Right hindlimb (tissue), 1 donor: ENCODE data around the gene EDN1.
A peak's percentile ranks its signal among the peaks of the same experiment; 100 is the strongest.

ENCODE experiments used
- DNase-seq: peaks from one replicate; pipeline ENCODE4 v3.0.0-alpha.2; 2018

The EDN1 gene

DNA sequence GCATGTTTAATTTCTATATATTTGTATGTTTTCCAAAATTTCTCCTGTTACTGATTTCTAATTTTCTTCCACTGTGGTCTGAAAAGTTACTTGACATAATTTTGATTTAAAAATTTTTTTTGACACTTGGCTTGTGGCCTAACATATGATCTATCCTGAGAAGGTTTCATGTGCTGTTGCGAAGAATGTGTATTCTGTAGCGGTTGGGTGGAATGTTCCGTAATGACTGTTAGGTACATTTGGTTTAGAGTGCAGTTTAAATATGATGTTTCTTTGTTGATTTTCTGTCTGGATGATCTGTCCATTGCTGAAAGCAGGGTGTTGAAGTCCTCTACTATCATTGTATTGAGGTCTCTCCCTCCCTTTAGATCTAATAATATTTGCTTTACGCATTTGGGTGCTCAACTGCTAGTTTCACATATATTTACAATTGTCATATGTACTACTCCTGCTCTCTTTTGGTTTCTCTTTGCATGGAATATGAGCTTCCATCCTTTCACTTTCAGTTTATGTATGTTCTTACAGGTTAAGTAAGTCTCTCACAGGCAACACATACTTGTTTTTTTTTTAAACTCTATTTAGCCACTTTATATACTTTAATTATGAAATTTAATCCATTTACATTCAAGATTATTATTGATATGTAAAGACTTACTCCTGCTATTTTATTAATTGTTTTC, 19.5 kb upstream of the EDN1 start:
- no peak for DNase-seq

DNA sequence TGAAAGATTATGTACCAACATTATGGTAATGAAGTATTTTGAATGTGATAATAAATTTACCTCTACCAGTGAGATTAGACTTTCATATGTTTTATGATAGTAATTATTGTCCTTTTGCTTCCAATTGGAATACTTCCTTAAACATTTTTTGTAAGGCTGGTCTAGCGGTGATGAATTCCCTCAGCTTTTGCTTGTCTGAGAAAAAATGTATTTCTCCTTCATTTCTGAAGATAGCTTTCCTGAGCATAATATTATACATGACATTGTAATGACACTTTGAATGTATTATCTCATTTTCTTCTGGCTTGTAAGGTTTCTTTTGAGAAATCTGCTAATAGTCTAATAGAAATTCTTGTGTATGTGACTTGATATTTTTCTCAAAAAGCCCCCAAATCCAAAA, 18.6 kb upstream of the EDN1 start:
- DNase-seq, result no peak

DNA sequence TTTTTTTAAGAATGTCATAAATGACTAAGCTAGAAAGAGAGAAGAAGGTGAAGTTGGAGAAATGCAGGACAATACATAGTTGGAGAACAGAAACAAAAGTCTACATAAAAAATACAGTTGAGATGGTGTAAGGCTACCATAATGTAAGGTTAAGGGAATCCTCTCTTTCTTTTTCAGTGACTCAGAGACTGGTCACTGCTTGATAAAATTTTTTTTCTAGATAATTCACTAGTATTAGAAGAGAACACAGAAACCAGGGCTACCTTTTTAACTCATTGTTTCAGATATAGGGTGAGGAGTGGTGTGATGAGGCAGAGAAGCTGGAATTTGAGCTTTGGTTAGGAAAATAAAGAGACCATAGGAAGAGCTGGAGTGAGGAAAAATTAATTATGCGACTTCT, 18.2 kb upstream of the EDN1 start:
- DNase-seq, result no peak

DNA sequence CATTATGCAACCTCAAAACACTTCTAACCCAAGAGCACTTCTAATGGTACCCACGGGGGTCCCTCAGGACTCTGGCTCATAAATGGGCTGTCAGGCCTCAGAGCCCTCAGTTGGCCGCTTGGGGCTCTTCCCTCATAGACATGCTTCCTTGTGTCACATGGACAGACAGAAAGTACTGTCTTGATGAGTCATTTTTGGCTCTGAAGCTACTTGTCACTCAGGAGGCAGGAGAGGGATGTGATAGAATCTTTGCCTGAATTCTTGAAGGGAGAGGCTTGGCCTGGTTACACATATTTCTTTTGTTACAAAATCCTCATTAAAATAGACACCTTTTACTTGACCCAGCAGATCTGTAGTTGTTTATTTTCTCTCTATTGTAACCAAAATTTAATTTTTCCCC, 15.1 kb upstream of the EDN1 start:
- DNase-seq, result no peak

DNA sequence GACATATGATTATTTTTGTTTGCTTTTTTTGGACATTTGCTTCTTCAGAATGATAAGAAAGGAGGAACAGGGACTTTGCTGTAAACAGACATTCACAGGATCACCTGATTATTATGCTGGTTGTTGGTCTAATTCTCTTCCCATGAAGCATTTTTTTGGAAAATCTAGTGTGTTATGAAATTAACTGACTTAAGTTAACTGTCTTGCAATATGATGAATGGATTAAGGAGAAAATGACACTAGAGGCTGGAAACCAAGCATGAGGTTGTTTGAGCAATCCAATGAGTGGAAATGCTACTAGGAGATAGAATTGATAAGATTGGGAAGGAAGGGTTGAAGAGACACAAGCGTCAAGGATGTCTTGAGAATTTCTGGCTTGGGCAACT, 13.2 kb upstream of the EDN1 start:
- DNase-seq, result no peak

DNA sequence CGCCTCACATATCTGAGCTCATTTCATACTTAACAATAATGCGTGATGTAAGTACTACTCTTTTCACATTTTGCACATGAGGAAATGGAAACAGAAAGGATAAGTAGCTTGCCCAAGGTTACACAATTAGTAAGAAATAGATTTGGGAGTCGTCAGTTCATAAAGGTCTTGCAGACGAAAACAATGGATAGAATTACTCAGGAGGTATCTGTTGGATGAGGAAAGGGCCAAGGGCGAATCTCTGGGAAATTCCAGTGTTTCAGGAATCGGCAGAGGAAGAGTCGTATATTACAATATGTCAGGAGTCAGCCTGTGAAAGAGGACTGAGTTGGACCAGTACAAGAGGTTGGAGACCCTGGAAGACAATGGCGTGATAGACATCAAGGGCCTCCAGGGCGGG, 12.8 kb upstream of the EDN1 start:
- DNase-seq, result no peak

DNA sequence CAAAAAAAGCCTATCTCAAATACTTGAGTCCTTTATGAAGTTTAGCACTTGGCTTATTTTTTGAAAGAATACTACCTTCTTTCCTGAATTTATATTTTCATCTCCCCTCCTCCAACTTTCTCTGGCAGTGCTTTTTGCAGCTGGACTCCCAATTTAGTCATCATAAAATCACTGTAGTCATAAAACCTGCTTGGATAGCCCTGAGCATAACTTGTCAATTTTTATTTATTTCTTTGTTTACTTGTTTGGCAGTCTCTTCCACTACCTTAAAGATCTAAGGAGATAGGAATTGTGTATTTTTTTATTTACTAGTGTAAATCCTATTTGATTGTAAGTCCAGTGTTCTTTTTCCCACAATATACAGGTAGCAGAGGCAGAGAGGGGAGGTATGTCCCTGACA, 11.2 kb upstream of the EDN1 start:
- no peak for DNase-seq

DNA sequence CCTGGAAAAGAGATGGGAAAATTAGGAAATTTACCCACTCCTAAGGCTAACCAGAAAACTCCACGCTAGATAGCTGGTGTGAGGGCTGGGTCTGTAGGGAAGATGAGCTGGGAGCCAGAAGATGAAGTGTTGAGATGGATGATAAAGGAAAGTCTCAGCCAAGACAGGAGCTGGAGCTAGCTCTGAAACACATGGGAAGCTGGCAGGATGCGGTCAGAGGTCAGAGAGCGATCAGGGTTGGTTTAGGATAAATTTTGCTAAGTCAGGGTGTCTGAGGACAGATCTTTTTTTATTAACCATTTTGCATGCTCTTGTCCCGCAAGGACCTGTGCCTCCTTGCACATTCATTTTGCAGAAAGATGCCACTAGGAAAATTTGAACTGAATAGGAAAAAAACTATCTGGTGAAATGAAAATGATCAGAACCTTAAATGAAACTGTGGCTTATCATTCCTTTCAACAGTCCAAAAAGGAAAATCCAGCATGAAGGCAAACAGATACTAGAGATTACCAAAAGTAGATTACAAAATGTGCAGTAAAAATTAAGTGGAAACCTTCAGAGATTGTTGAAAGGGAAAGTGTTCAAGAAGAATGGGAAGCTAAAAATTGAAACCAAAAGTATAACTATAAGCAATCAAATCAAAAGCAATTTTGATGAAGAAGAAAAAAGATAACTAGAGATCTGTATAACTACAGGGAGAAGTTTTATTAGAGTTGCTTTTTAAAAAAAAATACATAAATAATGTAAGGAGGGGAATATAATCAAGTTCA, 10.7 kb upstream of the EDN1 start:
- DNase-seq, result no peak

DNA sequence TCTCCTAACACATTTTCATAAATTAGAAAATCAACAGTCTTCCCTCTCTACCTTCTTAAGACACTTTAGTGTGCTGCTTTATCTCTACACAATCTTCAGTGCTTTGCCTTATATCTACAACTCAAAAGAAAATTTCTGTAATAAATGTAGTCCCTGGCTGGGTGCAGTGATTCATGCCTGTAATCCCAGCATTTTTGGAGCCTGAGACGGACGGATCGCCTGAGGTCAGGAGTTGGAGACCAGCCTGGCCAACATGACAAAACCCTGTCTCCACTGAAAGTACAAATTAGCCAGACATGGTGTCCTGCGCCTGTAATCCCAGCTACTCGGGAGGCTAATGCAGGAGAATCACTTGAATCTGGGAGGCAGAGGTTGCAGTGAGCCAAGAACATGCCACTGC, 9.7 kb upstream of the EDN1 start:
- DNase-seq, result no peak

DNA sequence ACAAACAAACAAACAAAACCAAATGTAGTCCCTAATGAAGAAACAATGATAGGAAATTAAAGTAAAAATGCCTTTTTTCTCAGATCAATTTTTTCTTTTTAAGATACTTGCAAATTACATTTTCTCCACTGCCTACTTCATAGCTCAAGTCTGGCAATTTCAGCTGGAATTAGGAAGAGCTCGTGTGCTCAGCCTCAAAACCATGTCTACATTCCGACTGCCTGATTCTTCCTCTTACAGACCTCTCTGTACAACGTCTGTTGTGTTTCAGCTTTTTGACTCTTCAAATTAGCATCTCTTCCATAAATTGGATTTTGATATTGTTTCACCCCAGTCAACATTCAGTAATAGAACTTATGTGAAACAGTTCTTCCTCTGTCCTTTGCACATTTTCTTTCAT, 9.3 kb upstream of the EDN1 start:
- DNase-seq, result no peak

DNA sequence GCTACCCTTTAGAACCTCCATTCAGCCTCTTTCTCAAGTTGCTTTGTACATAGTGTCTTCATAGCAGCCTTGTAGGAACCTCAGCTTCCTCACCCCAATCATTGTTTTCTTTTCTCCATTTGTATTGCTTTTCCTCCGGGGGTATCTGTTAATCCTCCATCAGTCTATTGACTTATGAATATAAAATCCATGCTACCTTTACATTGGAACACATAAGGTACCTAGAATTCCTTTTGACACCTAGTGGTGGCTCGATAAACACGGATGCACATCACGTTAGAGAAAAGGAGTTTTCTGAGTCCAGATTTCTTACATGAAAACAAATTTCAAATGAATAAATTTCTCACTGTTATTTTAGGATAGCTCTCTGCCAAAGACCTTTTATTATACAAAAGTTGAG, 6.3 kb upstream of the EDN1 start:
- DNase-seq, result no peak

DNA sequence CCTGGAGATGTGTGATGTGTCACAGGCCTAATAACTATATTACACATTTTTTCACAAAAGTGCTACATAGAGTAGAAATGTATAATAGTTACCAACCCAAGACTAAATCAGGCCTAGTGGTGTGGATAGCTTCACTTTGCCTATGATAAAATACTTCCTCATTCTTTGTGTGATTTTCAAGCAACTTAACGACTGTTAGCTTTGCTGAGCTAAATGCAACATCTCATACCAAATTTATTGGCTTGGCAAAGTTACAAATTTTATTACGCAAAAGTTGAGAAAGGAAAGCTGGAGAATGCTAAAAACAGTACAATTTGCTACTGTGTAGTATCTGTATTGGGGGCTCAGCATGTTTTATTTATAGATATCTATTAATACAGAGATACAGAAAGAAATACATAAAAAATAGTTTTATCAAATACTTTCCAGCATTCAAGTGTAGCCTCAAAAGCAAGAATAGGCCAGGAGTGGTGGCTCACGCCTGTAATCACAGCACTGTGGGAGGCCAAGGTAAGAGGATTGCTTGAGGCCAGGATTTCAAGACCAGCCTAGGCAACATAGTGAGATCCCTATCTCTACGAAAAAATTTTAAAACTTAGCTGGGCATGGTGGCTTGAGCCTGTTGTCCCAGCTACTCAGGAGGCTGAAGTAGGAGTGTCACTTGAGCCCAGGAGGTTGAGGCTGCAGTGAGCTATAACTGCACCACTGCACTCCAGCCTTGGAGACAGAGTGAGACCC, 3.6 kb upstream of the EDN1 start:
- no peak for DNase-seq

DNA sequence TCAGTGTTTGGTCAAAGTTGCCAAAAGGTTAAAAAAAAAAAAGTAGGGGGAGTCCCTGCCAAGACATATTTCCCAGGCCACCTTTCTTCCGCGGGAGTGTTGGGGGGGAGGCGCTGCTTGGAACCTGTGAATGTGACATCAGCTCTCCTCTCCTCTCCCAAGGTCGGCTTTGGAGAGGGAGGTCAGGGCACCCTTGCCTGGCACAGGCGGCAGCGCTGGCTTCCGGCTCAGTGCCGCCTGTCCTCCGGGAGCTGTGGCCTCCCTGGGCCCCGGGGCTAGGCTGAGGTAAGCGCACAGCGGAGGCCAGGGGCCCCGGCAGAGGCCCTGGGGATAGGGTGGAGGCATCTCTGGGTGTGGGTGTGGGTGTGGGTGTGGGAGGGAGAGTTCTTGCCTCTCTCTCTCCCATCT, 1.9 kb upstream of the EDN1 start:
- no peak for DNase-seq

DNA sequence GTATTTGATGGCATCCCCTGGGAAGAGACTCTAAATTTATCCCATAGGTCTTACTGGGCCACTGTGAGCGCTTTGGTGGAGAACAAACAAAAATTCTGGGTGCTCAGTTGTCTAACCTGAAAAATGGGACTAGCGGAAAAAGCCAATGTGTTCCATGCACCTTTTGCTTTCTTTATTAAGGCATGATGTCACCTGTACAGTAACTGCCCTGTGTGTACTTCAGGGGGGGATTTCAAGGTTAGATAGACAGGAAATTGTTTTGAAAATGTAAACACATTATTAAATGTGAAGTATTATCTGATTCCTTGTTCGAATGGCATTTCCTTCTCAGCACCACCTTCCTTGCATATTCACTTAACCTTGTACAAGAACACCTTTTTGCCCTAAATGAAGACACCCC, 1.2 kb upstream of the EDN1 start:
- DNase-seq, result no peak

DNA sequence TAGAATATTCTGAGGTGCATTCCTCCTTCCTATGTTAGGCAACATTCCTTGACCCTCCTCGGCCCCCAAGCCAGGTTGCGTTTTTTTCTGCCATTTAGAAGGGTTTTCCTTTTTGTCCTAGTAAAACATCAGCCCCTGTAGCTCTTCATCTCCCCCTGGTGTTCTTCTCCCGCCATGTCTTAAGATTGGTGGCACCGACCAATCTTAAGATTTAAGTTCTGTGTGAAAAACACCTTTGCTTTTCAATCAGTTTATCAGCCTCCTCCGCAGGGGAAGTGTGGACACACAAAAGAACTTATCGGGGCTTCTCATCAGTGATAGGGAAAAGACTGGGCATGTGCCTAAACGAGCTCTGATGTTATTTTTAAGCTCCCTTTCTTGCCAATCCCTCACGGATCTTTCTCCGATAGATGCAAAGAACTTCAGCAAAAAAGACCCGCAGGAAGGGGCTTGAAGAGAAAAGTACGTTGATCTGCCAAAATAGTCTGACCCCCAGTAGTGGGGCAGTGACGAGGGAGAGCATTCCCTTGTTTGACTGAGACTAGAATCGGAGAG, 719 bp upstream of the EDN1 start:
- DNase-seq, result peak; percentile 49

DNA sequence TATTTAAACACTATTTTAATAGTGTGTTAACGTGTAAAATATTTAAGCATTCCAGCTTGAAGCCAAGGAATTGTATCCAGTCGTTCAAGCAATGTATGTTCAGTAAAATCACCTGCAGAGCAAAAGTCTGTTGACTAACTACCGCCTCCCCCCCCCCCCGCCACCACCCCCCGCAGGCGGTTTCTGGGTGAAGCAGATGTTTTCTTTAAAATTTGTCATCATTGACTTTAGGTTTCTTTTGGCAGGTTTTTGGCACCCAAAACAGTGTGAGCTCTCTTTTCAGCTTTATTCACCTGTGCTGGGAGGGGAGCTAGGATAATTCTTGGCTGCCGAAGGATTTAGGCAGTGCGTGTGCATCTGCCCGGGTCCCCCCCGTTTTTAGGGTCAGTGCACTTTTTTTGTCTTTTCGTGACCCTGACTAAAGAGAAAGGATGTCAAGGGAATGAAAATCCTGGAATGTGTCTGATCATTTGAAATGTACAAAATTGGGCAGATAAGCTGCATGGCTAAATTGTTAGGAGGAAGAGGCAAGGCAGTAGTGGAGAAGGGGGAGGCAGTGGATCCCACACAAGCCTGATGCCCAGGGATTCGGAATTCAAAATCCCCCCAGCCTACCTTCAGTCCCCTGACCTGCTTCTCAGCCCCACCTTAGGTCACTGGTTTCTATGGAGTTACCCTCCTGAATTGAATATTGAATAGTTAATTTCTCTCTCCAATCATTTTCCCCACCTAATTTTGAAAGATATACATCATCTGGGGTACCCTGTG, 1.1 kb downstream of the EDN1 start:
- DNase-seq, result no peak

DNA sequence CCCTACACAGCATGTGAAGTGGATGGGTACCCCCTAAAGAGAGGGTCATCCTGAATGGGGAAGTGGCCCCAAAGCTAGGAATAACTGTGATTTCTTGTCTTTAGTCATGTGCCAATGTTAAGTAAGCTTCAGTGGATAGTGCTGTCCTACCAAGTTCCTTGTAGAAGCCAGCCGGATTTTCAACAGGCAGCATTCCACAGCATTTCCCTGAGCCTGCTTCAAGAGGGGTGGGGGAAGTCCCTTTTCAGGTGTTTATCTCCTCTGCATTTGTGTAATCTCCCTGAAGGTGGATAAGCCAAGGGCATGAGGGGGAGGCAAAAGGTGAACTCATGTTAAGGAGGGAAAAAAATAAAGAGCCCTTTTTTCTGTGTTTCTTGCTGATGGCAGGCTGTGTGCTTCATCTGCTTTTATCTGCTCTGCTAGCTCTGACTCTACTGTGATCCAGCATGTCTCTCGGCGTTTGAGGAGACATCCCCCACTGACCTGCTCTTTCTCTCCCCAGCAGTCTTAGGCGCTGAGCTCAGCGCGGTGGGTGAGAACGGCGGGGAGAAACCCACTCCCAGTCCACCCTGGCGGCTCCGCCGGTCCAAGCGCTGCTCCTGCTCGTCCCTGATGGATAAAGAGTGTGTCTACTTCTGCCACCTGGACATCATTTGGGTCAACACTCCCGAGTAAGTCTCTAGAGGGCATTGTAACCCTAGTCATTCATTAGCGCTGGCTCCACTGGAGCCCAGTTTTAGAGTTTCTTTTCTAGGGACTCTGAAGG, 1.9 kb downstream of the EDN1 start:
- no peak for DNase-seq

DNA sequence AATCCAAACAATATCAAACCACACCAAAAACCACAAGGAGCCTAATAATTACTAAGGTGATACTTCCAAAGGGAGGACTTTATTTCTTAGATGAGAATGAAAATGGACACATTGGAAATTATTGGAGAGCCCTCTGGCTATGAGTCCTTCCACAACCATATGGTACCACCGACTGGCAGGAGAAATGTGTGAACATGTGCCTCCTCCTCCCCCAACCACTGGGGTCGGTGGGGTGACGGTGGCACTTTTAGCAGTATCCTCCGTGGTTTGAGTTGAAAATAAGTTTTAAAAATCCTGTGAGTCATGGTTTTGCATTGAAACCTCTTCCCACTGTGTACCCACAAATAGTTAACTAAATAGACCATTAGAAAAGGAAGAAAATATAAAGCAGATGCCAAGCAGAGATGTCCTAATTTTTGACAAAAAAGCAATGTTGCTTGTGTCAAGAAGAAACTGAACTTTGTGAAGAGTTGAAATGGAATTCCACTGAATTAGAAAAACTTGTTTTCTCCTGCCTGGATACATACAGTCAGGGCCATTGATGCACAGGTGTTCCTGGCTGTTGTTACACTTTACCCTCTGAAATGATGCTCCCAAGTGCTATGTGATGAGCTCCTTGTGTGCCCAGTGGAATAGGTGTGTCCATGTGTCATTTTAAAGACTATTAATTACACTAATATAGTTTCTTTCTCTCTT, 3.2 kb downstream of the EDN1 start:
- DNase-seq, result no peak

DNA sequence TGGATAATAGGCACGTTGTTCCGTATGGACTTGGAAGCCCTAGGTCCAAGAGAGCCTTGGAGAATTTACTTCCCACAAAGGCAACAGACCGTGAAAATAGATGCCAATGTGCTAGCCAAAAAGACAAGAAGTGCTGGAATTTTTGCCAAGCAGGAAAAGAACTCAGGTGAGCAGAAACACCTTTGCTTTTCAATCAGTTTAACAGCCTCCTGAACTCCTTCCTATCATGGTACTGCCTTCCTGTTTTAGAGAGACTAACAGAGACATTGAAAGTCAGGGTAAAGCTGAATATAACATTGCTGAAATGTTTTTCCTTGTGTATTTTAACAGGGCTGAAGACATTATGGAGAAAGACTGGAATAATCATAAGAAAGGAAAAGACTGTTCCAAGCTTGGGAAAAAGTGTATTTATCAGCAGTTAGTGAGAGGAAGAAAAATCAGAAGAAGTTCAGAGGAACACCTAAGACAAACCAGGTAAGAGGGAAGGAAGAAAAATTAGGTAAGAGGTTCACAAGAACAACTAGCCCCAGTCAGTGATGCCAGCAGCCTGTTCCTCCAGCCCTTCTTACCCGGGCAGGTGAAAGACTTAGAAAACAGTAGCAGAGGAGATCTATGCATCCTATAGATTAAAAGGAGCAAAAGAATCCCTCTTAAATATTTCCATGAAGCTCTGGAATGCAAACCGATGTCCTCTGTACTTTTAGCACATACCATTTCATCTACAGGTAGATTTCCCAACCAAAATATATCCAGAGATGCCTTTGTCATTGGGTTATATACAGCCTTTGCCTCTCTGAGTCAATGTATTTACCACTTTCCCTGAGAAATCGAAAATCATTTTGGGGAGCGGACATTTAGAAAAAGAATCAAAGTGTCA, 4.0 kb downstream of the EDN1 start:
- no peak for DNase-seq

DNA sequence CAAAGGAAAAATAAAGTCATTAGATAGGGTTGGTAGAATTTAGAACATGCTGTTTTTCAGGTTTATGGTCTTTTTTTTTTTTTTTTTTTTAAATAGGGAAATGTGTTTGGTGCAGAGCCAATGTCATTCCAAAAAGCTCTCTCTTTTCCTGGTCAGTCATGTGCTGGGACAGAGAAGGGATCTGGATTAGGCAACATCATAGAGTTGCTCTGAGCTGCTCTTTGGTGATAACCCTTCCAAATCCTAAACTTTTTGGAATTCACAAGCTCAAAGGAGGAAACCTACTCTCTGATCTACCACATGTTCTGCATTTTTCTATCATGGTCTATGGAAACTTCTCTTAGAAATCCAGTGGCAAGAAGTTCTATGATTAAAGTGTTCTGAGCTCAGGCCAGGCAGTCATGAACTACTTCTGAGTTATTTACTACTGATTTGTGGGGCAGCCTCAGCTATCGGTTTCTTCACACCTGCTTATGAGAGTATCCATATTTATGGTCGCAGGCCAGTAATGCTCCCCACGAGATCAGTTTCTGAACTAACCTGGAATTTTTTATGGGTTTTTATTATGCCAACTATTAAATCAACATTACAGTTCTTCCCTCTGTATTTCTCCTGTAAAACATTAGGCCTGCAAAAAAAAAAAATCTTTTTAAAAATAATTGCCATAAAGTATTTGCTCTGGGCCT, 4.8 kb downstream of the EDN1 start:
- no peak for DNase-seq
